ENCODE results near the gene GALNT10.

GRCh38 chr5:154410786-154411185 is 220.3 kb downstream of the GALNT10 start:
- TF ChIP-seq ZNF274 (IDR thresholded peaks at IDR 0.05; ENCODE audit: borderline replicate concordance, extremely low read depth, low read length) (no peak), RAD21 (IDR thresholded peaks at IDR 0.05 in 1 of 2, conservative IDR thresholded peaks at IDR 0.05 in 1 of 2; ENCODE audit: low read depth in 2 of 2, low read length in 2 of 2) (no peak), POLR2A (IDR thresholded peaks at IDR 0.05; ENCODE audit: control extremely low read depth in 1 of 2, low read depth in 2 of 2, low read length in 2 of 2) (no peak), ASH2L (IDR thresholded peaks at IDR 0.05; ENCODE audit: low read length) (no peak), CTCF (IDR thresholded peaks at IDR 0.05; ENCODE audit: control extremely low read depth in 1 of 3, insufficient read depth in 1 of 3, low read depth in 1 of 3, low read length in 3 of 3) (no peak), BRCA1 (IDR thresholded peaks at IDR 0.05; ENCODE audit: low read depth, low read length) (no peak), POLR2AphosphoS5 (IDR thresholded peaks at IDR 0.05; ENCODE audit: low read depth, low read length) (no peak), SUZ12 (IDR thresholded peaks at IDR 0.05; ENCODE audit: low read length) (no peak), KDM1A (IDR thresholded peaks at IDR 0.05; ENCODE audit: borderline replicate concordance, low read length) (no peak), EP300 (IDR thresholded peaks at IDR 0.05; ENCODE audit: borderline replicate concordance in 1 of 2, low read depth in 2 of 2, low read length in 2 of 2) (no peak)
